ENCODE measurements around the gene CNTFR.

- TF ChIP-seq CTCF (IDR thresholded peaks at IDR 0.05) (no peak), POLR2A (IDR thresholded peaks at IDR 0.05) (no peak)
These were observed 43.3 kb downstream of the CNTFR start for GRCh38 chr9:34546102-34546833.
